Measurements from ENCODE around the gene LPP.

- TF ChIP-seq CTCF (IDR thresholded peaks at IDR 0.05) (no peak), POLR2A (IDR thresholded peaks at IDR 0.05) (no peak), EP300 (IDR thresholded peaks at IDR 0.05) (no peak)
Measured at GRCh38 chr3:188938999-188939398, 785.0 kb downstream of the LPP start.

Measured in ovary (tissue), 3 donors.